SKM-1 (cell line): ENCODE data around the gene MRM2.

Experiments used
- DNase-seq: peaks from one replicate; lab custom pipeline; 2025; ENCODE audit not compliant: unreplicated experiment; lab: John Stamatoyannopoulos, UW

The MRM2 gene

DNA sequence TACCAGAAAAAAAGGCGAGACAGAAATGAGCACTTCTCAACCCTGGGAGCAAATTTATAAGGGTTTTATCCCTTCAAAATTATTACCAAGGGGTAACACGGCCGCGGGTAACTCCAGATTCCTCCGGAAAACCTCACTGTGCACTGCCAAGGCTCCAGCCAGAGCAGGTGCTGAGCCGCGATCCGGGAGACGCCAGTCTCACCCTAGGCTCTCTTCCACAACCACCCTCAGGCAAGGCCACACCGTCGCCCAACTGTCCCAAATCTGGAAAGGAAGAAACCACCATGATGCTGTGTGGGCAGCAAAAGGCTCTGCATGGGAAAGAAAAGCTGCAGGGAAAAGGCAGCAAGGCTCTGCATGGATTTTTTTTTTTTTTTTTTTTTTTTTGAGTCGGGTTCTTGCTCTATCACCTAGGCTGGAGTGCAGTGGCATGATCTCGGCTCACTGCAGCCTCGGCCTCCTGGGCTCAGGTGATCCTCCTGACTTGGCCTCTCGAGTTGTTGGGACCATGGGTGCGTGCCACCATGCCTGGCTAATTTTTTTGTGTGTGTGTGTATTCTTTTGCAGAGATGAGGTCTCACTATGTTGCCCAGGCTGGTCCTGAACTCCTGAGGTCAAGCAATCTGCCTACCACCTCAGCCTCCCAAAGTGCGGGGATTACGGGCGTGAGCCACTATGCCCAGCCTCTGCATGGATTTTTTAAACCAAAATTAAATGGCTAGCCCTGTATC is 48.3 kb downstream of the MRM2 start:
- no peak for DNase-seq

DNA sequence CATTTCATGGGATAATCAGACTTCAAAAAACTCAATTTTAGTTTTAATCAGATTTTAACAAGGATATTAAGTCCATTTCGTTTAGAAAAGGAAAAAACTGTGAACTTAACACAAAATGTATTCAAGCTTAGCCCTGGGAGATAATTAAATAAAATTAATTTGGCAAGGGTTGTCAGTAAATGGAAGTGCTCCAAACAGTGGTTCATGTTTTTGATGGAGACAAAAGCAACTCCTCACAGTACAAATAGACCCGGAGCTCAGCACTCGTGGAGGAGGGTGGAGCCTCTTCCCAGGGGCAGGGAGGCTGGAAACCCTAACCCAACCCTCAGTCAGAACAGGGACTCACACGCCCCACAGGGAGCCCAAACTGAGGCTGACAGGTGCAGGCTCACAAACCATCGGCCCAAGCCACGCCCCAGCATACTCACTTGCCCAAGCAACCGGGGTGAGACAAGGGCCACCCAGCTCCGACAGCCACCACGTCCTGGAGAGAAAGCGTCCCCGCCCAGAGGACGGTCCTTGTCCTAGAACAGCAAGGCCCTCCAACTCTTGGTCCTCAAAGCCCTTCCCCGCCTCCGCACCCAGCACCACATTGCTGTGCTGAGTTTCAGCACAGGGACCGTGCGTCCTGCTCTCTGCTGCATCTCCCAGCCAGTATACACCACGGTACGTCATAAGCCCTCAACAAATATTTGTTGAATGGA is 49.0 kb downstream of the MRM2 start:
- no peak for DNase-seq

DNA sequence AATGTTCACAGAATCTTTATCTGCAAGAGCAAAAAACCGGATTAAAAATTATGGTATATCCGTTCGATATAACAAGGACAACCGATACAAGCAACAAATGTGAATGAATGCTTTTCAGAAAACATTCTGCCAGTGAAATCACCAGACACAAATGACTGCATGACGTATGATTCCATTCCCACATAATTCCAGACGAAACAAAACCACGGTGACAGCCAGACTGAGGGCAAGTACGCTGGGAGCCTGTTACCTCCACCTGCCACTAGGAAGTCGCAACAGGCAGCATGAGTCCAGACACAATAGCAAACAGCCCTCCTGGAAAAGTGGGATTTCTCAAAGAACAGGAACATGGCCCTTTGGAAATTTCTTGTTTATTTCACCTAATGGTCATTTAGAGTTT is 51.0 kb downstream of the MRM2 start:
- DNase-seq, result no peak

DNA sequence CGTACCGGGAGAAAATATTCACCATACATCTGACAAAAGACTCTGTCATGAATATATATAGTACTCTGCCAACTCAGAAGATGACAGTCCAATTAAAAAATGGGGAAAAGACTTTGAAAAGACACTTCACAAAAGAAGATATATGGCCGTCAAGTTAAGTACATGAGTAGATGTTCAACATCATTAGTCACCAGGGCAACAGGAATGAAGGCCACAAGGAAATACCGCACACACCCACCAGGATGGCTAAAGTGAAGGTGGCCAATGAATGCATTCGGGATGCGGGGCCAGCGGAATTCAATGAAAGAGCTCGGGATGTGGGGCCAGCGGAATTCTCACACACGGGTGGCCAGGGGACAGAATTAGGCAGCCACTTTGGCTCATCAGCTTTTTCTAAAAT is 51.5 kb downstream of the MRM2 start:
- DNase-seq, result no peak

DNA sequence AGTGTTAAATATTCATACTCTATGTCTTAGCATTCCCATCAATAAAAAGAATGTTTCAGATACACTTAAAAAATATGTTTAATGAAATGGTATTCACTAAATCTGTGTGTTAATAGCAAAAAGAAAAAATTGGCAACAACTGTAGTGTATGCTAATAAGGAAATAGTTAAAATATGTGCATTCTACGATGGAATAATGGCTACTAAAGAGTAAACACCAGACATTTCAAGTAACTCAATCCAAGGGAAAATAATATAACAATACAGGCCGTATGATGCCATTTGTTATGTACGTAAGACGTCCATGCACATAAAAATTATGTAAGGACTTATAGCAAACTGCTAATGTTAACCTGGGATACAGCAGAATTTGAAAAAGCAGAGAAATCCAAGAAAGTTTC is 55.8 kb downstream of the MRM2 start:
- DNase-seq, result no peak

DNA sequence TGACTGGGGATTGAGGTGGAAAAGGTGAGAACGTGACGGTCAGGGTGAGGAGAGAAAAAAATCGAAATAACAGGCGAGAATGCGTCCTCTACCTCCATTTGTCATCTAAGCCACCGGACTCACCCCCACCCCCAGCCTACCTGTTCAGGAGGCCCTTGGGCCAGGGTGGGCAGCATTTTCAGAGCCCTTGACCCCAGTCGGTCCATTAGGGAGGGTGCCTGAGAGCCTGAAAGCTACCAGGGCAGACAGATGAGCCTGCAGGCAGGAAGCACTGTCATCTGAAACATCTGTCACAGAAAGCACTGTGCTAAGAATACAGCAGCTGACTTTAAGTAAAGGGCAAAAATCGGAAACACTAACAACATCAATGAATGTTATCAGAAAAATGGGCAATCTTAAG is 56.3 kb downstream of the MRM2 start:
- no peak for DNase-seq
